HG02642 (cell line): ENCODE data around the gene KBTBD12.

Experiments used
- ATAC-seq: cut with Tn5 transposase; IDR thresholded peaks from one replicate; pipeline ENCODE4 v1.9.1; 2021; ENCODE audit warnings: mild to moderate bottlenecking; ENCODE audit not compliant: unreplicated experiment, poor library complexity

KBTBD12 gene

GRCh38 chr3:127948211-127948610 lies 33.2 kb downstream of the KBTBD12 start:
- no peak for ATAC-seq

- ATAC-seq = no peak
Measured at GRCh38 chr3:127949446-127950055, 34.5 kb downstream of the KBTBD12 start.

- ATAC-seq = no peak
Measured at GRCh38 chr3:127951276-127951675, 36.2 kb downstream of the KBTBD12 start.

GRCh38 chr3:127953091-127954035 lies 38.3 kb downstream of the KBTBD12 start:
- ATAC-seq = no peak

- ATAC-seq = no peak
Measured at GRCh38 chr3:127954640-127955039, 39.6 kb downstream of the KBTBD12 start.

GRCh38 chr3:127955728-127956127 lies 40.7 kb downstream of the KBTBD12 start:
- ATAC-seq = no peak

- ATAC-seq = no peak
Measured at GRCh38 chr3:127959041-127959440, 44.0 kb downstream of the KBTBD12 start.

GRCh38 chr3:127959873-127960272 lies 44.8 kb downstream of the KBTBD12 start:
- no peak for ATAC-seq

- ATAC-seq = no peak
Measured at GRCh38 chr3:127960421-127960965, 45.5 kb downstream of the KBTBD12 start.

- no peak for ATAC-seq
Measured at GRCh38 chr3:127961124-127961523, 46.1 kb downstream of the KBTBD12 start.

- ATAC-seq = no peak
Measured at GRCh38 chr3:127961963-127962362, 46.9 kb downstream of the KBTBD12 start.

- ATAC-seq = no peak
Measured at GRCh38 chr3:127962937-127963336, 47.9 kb downstream of the KBTBD12 start.

- no peak for ATAC-seq
Measured at GRCh38 chr3:127964053-127964452, 49.0 kb downstream of the KBTBD12 start.

- no peak for ATAC-seq
Measured at GRCh38 chr3:127964816-127965215, 49.8 kb downstream of the KBTBD12 start.

GRCh38 chr3:127967316-127967715 lies 52.3 kb downstream of the KBTBD12 start:
- ATAC-seq = no peak

- ATAC-seq = no peak
Measured at GRCh38 chr3:127970966-127971592, 56.0 kb downstream of the KBTBD12 start.

- ATAC-seq = no peak
Measured at GRCh38 chr3:127974226-127974625, 59.2 kb downstream of the KBTBD12 start.

GRCh38 chr3:127975153-127976029 lies 60.4 kb downstream of the KBTBD12 start:
- no peak for ATAC-seq

GRCh38 chr3:127978636-127979035 lies 63.6 kb downstream of the KBTBD12 start:
- ATAC-seq = no peak

GRCh38 chr3:127979473-127979872 lies 64.4 kb downstream of the KBTBD12 start:
- ATAC-seq = no peak
